Urinary bladder (tissue), 4 donors: ENCODE measurements around the gene SIK3. TPM values are rescaled to one million over a fixed set of nuclear protein-coding genes. Genes with fewer than 3 reads are reported as not detected.

Experiments
- DNase-seq: peaks from one replicate; pipeline ENCODE4 v3.0.0-alpha.2; 2015; ENCODE audit errors: extremely low spot score
- H3K27ac ChIP-seq: one replicate; pipeline ENCODE4 v1.5.1; 2013; ENCODE audit warnings: low read depth, mild to moderate bottlenecking, moderate library complexity
- H3K36me3 ChIP-seq: one replicate; pipeline ENCODE4 v1.6.1; 2013; ENCODE audit warnings: mild to moderate bottlenecking, moderate library complexity; ENCODE audit not compliant: insufficient read depth
- H3K4me1 ChIP-seq: one replicate; pipeline ENCODE4 v1.6.1; 2013; ENCODE audit warnings: mild to moderate bottlenecking, moderate library complexity; ENCODE audit not compliant: insufficient read depth
- H3K4me3 ChIP-seq: one replicate; pipeline ENCODE4 v1.5.1; 2013; ENCODE audit warnings: low read depth, low read length
- WGBS: extraction: QIAGEN DNeasy Blood & Tissue Kit; methylation state at CpG from one replicate; pipeline ENCODE4 v1.1.7; 2013; 5-methylcytosine and 5-hydroxymethylcytosine counted together
- polyA plus RNA-seq: library from polyadenylated mRNA; stranded (reverse); fragments of 200-250 nt; gene quantifications from one replicate; pipeline ENCODE4 v1.2.3, GENCODE V29; 2013
- total RNA-seq: library from RNA; depleted of rRNA; stranded (reverse); fragments of >200 nt; gene quantifications from one replicate; pipeline ENCODE4 v1.2.3, GENCODE V29; 2014
- donor health status: healthy with polysubstance abuse.
- donor health status: healthy.

The SIK3 gene
- total and polyA plus RNA-seq, 2 donors, result 17.2 to 24.0 TPM

DNA sequence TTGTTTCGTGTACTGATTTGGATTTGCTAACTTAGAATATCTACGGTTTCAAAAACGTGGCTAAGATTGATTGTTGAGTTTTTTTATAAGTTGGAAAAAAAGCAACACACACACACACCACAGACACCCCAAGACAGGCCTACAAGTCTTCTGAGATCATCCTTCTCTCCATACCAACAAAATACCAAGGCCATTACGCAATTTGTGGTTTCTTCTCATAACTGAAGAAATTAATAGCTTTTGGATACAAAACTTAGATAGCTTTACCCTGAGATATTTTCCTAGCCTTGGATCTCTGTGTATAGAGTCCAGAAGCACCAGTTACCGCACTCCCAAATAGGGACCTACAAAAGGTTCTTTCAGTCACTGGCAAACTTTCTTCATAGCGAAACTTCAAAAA, 113.6 kb downstream of the SIK3 start:
- DNase-seq, result no peak
- Histone ChIP-seq H3K4me1 (peaks cover 3% of the 10 kb centered on the region), H3K27ac (peak overlapping the region; percentile 16), H3K4me3 (no peak overlapping the region), H3K36me3 (no peaks in the 10 kb centered on the region)
- WGBS, result 44% methylated on average over 6 of the region's 6 CpGs

DNA sequence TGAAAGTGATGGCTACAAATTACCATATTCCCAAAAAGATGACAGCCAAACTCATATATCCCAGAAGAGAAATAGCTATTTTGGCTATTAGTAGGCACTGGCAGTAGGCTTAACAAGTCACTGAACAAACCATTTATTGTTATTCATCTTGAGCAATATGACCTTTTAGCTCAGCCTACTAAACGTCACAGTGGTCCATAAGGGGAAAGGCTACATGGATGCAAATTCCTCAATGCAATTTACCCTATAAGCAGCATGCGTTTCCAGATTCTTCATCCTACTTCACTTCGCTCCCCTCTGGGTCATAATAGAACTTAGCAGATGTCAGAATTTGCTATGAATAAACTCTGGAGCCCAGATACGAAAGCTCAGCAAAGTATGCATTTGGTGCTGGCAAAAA, 114.0 kb downstream of the SIK3 start:
- Histone ChIP-seq H3K36me3 (no peaks in the 10 kb centered on the region), H3K4me3 (no peak overlapping the region), H3K27ac (peak overlapping the region; percentile 16), H3K4me1 (peaks cover 3% of the 10 kb centered on the region)
- DNase-seq, result no peak
- 57% methylated on average over 4 of the region's 4 CpGs for WGBS

DNA sequence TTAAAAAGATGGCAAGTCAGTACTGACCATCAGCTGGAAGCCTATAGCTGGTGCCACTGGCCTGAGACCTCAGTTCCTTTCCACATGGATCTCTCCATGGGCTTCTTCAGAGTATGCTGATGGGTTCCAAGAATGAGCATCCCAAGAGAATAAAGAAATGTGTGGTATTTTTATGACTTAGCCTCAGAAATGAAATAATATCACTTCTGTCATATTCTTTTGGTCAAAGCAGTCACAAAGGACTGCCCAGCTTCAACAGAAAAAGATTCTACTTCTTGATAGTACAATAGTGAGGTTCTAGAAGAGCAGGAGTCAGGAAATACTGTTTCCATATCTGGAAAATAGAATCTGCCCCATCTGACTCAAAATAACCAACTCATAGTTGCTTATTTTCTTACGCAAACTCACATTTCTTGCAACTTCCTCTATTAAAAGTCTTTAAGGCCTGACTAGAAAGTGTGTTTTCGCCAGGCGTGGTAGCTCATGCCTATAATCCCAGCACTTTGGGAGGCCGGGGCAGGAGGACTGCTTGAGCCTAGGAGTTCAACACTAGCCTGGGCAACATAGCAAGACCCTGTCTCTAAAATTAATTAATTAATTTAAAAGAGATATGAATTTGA, 116.9 kb downstream of the SIK3 start:
- no peak overlapping the region for H3K27ac ChIP-seq
- peaks cover 2% of the 10 kb centered on the region for H3K4me1 ChIP-seq
- no peak for DNase-seq
- no peaks in the 10 kb centered on the region for H3K36me3 ChIP-seq
- H3K4me3 ChIP-seq, result no peak overlapping the region
- 89% methylated on average over 4 of the region's 4 CpGs for WGBS

DNA sequence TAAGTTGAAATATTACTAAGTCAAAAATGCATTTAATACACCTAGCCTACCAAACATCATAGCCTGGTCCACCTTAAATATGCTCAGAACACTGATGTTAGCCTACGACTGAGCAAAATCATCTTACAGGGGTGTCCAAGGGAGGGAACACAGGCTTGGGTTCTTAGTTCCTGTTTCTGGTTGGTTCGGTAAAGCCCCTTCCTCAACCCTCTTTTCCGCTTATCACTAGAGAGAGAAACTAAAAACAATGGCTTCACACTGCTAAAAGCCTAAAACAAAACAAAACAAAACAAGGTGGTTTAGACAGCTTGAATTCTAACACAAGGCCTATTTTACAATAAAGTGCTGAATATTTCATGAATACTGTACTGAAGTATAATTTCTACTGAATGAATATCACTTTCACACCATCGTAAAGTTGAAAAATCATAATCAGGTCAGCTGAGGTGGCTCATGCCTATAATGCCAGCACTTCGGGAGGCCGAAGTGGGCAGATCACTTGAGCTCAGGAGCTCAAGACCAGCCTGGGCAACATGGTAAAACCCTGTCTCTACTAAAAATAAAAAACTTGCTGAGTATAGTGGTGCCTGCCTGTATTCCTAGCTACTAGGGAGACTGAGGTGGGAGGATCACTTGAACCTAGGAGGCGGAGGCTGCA, 118.0 kb downstream of the SIK3 start:
- Histone ChIP-seq H3K36me3 (no peaks in the 10 kb centered on the region), H3K27ac (no peak overlapping the region), H3K4me1 (peaks cover 2% of the 10 kb centered on the region), H3K4me3 (no peak overlapping the region)
- 87% methylated on average over 7 of the region's 7 CpGs for WGBS
- DNase-seq, result no peak

DNA sequence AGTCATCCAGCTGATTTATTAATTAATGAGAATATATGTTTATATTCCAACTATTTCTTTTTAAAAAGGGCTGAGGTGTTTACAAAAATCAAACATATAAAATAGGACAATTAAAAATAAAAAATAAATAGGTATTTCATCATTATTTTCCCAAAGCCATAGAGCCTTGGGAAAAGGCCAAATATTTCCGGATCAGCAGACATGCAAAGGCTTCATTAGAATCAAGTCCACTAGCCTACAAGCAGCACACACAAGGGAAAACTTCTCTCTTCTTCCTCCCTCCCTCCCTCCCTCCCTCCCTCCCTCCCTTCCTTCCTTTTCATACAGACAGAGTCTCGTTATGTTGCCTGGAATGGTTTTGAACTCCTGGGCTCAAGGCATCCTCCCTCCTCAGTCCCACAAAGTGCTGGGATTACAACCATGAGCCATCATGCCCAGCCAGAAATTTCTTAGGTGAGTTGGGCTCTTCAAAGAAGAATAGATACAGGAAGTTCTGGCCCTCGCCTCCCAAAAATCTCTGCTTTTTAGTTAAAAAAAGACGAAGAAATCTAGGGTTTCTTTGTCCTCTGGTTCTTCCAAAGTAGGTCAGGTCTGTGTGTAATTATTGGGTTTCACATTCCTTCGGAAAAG, 121.2 kb downstream of the SIK3 start:
- WGBS, result 72% methylated on average over 5 of the region's 5 CpGs
- no peak overlapping the region for H3K4me3 ChIP-seq
- no peak overlapping the region for H3K27ac ChIP-seq
- H3K4me1 ChIP-seq, result peaks cover 2% of the 10 kb centered on the region
- DNase-seq, result no peak
- no peaks in the 10 kb centered on the region for H3K36me3 ChIP-seq

DNA sequence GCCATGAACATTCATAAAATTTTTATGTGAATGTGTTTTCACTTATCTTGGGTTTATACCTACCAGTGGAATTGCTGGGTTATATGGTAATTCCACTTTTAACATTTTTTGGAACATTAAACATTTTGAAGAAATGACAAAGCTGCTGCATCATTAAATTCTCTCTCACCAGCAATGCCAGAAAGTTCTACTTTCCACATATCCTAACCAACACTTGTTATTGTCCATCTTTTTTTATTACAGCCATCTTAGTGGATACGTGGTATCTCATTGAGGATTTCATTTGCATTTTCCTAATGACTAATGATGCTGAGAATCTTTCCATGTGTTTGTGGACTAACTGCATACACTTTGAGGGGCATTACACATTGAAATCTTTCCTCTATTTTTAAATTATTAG, 122.6 kb downstream of the SIK3 start:
- no peaks in the 10 kb centered on the region for H3K36me3 ChIP-seq
- no peak for DNase-seq
- H3K27ac ChIP-seq, result no peak overlapping the region
- WGBS, result 98% methylated on average over 1 of the region's 1 CpG
- H3K4me3 ChIP-seq, result no peak overlapping the region
- peaks cover 2% of the 10 kb centered on the region for H3K4me1 ChIP-seq

DNA sequence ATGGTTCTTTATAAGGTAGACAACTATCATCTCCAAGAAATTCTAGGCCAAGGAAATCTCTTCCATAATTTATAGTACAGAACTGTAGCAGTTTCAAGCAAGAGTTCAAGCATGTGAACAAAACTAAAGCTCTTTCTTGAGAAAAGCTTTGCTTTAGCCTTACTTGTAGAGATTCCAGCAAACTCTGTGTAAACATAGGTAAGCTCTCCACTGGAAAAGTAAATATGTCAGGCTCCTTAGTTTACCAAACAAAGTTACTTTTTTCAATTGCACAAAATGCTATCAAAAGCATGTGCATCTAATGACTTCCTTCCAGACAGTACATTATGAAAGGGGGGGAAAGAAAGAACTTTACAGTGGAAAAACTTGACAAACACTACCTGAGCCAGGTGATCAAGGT, 125.0 kb downstream of the SIK3 start:
- H3K4me1 ChIP-seq, result peaks cover 2% of the 10 kb centered on the region
- no peaks in the 10 kb centered on the region for H3K36me3 ChIP-seq
- no peak for DNase-seq
- H3K4me3 ChIP-seq, result no peak overlapping the region
- no peak overlapping the region for H3K27ac ChIP-seq

DNA sequence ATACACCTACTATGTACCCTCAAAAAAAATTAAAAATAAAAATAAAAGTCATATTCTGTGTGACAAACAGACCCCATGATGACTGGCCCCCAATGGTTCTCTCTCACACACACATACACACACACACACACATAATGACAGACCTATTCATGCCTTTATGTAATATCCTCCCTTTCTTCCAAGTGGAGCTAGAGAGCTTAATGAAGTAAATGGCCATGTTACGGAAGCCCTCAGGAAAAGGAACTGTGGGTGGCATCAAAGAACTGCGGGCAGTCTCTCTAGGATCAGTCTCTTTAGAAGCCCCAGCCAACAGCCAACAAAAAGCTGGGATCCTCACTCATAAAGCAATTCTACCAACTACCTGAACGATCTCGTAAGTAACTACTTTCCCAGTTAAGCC, 125.5 kb downstream of the SIK3 start:
- Histone ChIP-seq H3K4me3 (no peak overlapping the region), H3K27ac (no peak overlapping the region), H3K4me1 (peaks cover 2% of the 10 kb centered on the region), H3K36me3 (no peaks in the 10 kb centered on the region)
- 76% methylated on average over 4 of the region's 4 CpGs for WGBS
- DNase-seq, result no peak

DNA sequence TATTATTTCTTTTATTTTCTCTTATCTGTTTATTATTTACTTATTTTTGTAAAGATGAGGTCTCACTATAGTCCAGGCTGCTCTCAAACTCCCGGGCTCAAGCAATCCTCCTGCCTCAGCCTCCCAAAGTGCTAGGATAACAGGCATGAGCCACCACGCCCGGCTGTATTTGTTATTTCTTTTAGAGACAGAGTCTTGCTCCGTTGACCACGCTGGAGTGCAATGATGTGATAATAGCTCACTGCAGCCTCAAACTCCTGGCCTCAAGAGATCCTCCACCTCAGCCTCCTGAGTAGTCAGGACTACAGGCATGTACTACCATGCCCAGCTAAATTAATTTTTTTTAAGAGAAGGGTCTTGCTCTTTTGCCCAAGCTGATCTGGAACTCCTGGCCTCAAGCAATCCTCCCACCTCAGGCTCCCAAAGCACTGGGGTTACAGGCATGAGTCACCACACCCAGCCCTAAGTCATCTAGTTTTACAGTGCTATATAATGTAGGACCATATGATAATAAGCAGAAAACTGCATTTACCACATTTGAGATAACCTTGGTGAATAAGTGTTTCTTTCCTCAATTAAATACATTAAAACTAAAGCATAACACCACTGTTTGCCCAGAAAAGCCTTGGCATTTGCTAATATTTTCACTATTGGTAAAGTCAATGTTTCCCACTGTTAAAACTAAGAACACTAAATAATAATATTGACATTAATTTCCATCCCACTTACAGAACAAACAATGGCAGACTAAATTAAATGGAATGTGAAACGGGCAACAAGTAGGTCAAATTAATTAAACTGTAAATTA, 127.5 kb downstream of the SIK3 start:
- Histone ChIP-seq H3K36me3 (no peaks in the 10 kb centered on the region), H3K4me3 (no peak overlapping the region), H3K4me1 (peaks cover 2% of the 10 kb centered on the region), H3K27ac (no peak overlapping the region)
- no peak for DNase-seq
- 90% methylated on average over 6 of the region's 6 CpGs for WGBS

DNA sequence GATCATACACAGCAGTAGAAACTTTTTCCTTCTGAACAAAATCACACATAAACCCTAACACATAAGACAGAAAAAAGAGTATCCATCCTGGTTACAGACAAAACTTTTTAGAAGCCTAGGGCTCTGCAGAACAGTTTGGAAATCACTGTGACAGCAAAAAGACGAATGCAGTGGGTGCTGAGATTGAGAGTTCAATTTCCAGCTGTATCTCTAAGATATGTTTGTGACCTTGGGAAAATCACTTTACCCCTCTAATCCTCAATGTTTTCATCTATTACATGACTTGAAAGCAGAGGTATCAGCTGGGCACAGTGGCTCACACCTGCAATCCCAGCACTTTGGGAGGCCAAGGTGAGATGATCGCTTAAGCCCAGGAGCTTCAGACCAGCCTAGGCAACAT, 128.5 kb downstream of the SIK3 start:
- no peak overlapping the region for H3K27ac ChIP-seq
- no peak overlapping the region for H3K4me3 ChIP-seq
- no peak for DNase-seq
- H3K4me1 ChIP-seq, result peaks cover 2% of the 10 kb centered on the region
- 90% methylated on average over 2 of the region's 2 CpGs for WGBS
- H3K36me3 ChIP-seq, result no peaks in the 10 kb centered on the region

DNA sequence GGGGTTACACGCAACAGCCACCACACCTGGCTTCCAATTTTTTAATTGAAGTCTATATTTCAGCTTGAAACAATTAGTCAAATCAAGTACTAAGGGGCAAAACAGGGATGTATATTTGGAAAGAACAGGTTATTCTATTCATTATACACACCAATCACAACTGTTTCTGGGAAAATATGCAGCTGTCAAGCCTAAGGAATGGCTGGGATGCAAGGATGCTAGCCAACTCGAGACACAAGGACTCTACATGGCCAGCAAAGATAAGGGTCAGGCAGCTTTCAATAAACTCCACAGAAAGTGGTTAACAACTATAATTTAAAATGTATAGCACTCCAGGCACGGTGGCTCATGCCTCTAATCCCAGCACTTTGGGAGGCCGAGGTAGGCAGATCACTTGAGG, 134.0 kb downstream of the SIK3 start:
- no peak overlapping the region for H3K4me3 ChIP-seq
- H3K27ac ChIP-seq, result no peak overlapping the region
- WGBS, result 77% methylated on average over 4 of the region's 4 CpGs
- no peak for DNase-seq
- no peaks in the 10 kb centered on the region for H3K4me1 ChIP-seq
- no peaks in the 10 kb centered on the region for H3K36me3 ChIP-seq

DNA sequence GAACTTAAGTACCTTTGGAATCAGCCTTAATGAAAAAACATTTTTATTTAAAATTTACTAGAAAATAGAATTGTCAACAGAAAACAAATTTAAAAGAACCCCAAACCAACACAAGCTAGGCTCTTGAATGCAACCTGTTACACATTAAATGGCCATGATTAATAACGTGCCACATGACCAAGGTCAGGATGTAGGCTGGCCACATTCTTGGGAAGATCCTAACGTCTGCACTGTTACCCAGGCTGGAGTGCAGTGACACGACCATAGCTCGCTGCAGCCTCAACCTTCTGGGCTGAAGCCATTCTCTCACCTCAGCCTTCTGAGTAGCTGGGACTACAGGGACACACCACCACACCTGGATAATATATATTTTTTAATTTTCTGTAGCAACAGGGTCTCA, 134.4 kb downstream of the SIK3 start:
- Histone ChIP-seq H3K27ac (no peak overlapping the region), H3K36me3 (no peaks in the 10 kb centered on the region), H3K4me1 (no peaks in the 10 kb centered on the region), H3K4me3 (no peak overlapping the region)
- no peak for DNase-seq
- 69% methylated on average over 4 of the region's 4 CpGs for WGBS

DNA sequence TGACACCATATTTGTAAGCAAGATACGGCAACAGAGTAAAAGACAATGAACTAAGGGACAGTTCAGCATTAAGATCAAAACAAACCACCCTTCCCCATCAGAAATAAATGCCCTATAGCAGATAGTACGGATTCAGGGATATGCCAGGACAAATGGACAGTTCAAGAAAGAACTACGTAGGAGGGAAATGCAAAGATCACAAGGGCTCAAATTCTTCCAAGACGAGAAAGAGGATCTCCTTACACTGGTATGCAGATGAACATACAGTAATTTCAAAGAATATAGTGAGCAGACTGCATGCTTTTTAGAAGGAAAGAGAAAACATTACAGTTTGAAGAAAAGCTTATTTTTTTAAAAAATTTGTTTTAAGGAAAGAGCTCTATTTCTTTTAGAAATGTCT, 136.1 kb downstream of the SIK3 start:
- H3K4me3 ChIP-seq, result no peak overlapping the region
- no peak for DNase-seq
- H3K4me1 ChIP-seq, result no peaks in the 10 kb centered on the region
- no peaks in the 10 kb centered on the region for H3K36me3 ChIP-seq
- no peak overlapping the region for H3K27ac ChIP-seq
- 76% methylated on average over 4 of the region's 4 CpGs for WGBS

DNA sequence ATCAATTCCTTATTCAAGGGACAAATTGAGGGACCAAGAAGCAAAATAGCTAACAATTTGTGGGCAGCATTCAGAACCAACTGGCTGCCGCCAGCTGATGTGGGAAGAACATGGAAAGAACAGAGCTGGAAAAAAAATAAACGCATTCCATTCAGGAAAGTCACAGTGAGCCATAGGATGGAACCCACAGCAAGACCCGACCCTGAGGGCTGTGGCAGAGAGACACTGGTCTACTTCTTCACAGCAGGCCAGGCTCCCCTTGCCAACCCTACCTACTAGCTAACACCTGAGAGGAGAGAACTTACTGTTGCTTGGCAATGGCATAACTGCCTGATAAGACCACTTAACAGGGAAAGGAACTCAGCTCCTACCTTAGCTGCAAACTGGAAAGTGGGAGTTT, 137.3 kb downstream of the SIK3 start:
- no peak for DNase-seq
- H3K4me1 ChIP-seq, result no peaks in the 10 kb centered on the region
- no peak overlapping the region for H3K4me3 ChIP-seq
- H3K27ac ChIP-seq, result no peak overlapping the region
- no peaks in the 10 kb centered on the region for H3K36me3 ChIP-seq
- 61% methylated on average over 3 of the region's 3 CpGs for WGBS
